Daoy (cell line): Measurements from ENCODE around the gene SAMD9L. TPM values are rescaled to one million over a fixed set of nuclear protein-coding genes. Genes with fewer than 3 reads are reported as not detected.
"Not testable (repeated sequence)": the region's sequence is repeated elsewhere in the genome, so short reads cannot be mapped to it uniquely, and the experiment has no call there.

ENCODE experiments used
- DNase-seq: peaks from one replicate; pipeline ENCODE4 v3.0.0-alpha.2; 2015; ENCODE audit warnings: low read depth
- total RNA-seq: library from RNA; depleted of rRNA; stranded (reverse); fragments of >200 nt; shearing (Covaris generic); gene quantifications from 2 replicates; pipeline ENCODE4 v1.2.3, GENCODE V29; 2014

Gene SAMD9L
- total RNA-seq, 1 experiment from 2014 or later, result 13.5 TPM

DNA sequence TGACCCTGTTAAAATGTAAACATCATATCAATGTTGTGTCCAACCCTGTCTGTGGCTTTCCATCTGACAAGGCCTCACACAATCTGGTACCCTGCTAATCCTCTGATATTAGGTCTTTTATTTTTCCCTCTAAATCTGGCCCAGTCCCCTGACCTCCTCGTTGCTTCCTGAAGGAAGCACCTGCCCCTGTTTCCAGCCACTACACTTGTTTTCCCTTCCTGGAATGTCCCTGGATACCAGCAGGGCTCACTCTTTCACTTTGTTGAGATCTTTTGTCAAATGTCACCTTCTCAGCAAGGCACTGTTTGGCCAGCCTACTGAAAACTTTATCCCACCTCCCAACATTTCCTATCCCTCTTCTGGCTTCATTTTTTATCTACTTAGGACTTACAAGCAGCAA, 2.1 kb downstream of the SAMD9L start:
- no peak for DNase-seq

DNA sequence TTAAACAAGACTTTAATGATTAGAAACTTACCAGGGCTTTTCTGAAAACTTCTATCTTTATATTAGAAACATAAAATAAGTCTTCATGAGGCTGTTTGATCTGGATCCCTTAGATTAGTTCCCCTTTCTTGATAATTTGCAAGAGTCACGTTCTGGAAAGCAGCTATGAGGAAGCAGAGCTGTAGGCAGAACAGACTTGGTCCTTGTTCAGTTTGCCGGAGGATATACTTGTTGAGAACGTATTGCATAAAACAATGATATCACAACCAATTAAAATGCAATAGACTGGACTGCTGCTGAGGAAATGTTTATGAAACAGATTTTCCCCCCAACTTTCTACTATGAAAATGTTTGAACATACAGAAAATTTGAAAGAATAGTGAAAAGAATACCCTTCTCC, 2.8 kb downstream of the SAMD9L start:
- no peak for DNase-seq

DNA sequence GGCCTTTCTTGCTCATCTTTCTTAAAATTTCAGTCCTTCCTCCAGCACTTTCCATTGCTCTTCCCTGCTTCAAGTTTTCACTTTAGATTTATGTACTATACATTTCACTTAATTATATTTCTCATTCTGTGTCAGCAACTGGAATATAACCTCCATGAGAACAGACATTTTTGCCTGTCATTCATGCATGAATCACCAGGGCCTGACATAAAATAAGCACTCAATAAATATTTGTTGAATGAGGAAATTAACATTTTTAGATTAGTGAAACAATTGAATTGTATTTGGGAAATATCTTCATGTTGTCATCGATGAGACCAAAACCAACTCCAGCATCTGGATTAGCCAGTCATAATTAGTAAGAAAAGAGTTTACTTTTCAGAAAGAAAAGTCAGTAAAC, 6.1 kb downstream of the SAMD9L start:
- DNase-seq, result no peak

DNA sequence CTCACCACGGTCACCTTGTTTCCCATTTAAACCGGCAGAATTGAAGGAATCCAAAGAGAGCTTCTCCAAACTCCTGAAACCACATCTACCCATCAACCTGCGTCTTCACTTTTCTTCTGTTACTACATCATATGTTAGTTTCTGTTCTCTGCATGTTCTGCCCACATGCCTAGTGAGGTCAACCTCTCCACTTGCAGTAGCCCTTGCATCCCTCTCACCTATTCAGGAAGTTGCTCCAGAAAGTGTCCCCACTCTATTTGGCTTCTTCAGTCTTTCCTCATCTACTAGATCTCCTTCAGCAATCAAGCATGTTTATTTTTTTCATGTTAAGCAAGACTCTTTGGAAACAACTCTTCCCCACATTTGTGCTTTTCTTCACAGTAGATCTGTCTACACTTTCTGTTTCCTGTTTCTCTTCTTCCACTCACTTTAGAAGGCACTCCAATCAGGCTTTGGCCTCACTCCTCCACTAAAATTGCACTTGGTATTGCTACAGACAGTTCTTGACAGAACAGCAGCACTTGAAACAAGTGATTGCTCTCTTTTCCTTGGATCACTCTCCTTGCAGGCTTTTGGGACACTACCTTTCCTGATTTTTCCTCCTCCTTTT, 7.5 kb downstream of the SAMD9L start:
- no peak for DNase-seq

DNA sequence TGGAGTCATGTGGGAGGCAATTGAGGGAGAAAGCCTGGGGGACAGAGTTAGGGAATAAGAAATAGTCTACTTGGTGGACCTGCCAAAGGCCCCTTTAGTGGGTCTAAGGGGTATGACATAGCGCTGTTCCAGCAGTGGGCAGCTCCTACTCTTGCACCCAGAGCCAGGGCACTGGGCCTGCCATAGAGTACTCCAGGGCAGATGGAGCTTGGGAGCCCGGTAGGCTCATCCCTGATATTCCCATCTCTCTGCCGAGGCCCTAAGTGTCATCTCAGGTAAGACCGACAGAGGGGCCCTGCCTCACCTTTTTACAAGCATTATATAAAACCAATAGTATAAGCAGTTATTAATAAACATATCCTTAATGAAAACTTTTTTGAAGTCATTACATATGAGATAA, 9.6 kb downstream of the SAMD9L start:
- DNase-seq, result no peak

DNA sequence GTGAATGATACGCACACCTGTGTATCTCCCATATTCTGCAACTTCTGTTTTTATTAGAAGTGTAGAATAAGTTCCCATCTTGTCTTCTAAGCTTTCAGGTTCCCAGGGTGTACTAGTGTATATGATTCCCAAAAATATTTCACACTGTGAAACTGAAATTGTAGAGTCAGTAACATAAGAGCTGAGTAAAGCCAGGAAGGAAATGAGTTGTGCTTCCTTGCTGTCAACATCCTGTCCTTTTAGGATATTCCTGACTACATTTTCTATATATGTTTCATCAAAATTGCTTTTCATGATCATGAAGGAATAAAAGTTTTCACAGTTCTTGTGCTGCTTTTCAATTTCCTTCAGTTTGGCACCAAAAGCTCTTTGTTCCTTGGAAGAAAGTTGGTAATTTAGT, 15.2 kb downstream of the SAMD9L start:
- no peak for DNase-seq

DNA sequence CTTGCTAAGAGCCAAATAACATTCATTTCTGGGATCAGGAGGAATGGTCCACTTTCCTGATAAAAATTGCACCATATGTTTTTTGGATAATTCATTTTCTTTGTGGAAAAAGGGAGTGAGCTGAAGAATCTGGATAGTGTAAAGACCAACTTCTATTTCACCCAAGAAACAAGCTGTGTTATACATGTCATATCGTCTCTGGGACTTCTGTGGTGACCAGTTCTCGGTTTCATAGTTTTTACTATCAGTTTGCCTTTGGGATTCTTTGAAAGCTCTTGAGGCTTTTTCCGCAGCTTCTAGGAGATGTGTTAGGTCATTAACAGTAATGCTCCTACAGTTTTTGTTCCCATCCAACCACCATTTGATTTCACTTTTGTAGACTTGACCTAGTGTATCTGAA, 16.0 kb downstream of the SAMD9L start:
- no peak for DNase-seq

DNA sequence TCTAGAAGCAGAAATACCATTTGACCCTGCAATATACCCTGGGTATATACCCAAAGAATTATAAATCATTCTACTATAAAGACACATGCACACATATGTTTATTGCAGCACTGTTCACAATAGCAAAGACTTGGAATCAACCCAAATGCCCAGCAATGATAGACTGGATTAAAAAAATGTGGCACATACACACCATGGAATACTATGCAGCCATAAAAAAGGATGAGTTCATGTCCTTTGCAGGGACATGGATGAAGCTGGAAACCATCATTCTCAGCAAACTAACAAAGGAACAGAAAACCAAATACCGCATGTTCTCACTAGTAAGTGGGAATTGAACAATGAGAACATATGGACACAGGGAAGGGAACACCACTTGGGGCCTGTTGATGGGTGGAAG, 21.2 kb downstream of the SAMD9L start:
- not testable (repeated sequence) for DNase-seq

DNA sequence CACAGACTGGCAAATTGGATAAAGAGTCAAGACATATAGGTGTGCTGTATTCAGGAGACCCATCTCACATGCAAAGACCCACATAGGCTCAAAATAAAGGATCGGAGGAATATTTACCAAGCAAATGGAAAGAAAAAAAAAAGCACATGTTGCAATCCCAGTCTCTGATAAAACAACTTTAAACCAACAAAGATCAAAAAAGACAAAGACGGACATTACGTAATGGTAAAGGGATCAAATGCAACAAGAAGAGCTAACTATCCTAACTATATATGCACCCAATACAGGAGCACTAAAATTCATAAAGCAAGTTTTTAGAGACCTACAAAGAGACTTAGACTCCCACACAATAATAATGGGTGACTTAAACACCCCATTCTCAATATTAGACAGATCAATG, 24.7 kb downstream of the SAMD9L start:
- DNase-seq, result not testable (repeated sequence)

DNA sequence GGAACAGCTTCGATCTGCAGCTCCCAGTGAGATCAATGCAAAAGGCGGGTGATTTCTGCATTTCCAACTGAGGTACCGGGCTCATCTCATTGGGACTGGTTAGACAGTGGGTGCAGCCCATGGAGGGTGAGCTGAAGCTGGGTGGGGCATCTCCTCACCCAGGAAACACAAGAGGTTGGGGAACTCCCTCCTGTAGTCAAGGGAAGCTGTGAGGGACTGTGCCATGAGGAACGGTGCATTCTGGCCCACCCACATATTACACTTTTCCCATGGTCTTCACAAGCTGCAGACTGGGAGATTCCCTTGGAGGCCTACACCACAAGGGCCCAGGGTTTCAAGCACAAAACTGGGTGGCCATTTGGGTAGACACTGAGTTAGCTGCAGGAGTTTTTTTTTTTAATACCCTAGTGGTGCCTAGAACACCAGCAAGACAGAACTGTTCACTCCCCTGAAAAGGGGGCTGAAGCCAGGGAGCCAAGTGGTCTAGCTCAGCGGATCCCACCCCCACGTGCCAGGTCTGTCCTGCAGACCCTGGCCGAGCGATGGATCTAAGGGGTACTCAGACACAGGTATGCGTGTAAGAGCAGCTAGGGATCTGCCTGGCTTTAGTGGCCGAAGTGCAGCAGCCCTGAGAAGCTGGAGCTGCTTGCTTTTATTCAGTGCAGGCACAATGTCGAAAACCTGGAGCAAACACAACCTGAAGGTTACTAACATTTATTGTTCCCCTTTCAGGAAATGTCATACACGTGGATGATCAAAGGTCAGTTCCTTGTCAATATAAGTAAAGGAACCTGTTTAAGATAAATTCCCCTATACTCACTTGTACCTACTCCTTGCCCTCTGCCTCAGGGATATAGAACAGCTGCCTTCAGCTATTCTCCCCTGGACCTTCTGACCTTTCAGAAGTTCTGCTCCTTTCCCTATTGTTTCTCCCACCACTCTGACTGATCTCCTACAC, 27.3 kb downstream of the SAMD9L start:
- DNase-seq, result no peak

DNA sequence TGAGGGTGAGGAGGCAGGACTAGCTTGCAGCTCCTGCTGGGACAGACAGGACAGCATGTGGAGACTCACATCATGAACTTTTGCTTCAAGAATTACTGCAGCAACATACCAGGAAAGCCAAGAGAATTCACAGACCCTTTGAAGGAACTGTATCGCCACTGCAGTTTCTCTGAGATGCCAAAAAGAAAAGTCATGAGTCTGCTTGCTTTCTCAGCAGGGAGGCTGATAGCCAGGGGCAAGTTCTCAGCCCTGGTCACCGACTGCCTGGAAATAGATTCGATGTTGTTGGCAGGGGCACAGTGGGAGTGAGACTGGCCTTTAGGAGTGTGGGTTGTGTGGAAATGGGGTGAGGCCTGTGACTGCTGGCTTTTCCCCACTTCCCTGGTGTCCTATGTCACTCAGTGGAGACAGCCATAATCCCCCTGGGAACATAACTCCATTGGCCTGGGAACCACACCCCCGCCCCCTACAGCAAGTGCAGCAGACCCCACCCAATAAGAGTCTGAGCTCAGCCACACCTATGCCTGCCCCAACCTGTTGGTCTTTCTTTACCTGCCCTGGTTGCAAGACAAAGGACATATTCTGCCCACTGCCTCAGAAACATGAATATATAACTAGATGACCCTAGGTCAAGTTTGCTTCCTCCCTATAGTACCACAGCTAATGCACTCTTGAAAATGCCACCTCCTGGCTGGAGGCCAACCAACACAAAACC, 28.8 kb downstream of the SAMD9L start:
- DNase-seq, result peak; percentile 25

DNA sequence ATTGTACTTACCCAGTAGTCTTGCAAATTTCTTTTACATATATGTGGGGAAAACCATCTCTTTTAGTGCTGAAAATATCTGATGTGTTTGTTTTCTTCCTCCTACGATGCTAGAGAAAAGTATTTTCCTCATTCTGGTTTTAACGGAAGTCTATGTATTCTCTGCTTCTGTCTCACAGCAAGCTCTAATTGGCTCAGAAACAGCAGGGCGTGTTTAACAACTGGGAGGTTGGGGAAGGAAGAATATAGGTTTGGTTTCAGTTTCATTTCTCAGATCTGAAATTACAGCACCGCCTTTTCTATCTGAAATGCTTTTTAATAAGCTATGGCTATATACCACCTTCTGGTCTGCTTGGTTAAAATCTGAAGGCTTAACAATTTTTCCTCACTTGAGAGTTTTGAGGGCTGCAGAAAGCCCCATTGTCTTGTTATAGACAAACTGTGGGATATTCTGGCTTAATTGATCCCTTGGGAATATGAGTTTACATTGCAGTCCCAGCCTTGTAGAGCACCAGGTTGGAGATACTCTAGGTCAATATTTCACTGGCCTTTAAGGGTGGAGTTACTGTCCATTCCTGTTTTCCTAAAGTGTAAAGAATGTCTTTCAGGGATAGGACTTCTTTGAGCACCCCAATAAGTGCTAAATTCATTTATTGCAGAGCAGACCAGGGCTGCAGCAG, 30.2 kb downstream of the SAMD9L start, which contains the start of gene SAMD9:
Gene SAMD9, minus strand, starts transcription at position 128 of the 679 bp plus-strand sequence. CDS start 11,882 bp downstream, outside the sequence.
- DNase-seq, result peak; percentile 85

DNA sequence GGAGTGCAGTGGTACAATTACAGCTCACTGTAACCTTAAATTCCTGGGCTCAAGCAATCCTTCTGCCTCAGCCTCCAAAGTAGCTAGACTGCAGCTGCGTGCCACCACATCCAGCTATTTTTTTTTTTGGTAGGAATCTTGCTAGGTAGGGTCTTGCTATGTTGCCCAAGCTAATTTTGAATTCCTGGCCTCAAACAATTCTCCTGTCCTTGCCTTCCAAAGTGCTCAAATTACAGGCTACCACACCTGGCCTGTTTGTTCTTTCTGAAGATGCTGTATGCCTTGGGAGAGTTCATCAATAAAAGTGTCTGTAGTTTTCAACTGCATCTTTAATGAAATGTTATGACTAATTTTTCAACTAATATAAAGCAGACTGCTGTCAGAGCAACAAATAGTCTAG, 30.9 kb downstream of the SAMD9L start:
- DNase-seq, result peak; percentile 4

DNA sequence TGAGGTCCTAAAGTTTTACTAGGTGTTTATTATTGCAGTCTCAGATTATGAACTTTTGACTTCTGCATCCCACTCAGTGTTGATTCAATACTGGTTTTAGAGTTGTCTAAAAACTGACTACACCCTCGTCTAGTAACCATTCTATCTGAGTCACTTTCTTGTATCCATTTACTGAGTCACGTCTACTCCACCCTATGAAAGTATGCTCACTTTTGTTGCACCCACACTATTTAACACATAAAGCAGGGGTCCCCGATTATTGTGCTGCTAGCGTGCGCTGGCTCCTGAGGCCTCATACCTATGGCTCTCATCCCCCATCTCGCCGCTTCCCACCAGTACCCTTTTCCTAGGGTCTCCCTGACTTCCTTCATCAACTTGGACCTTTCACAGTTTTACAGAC, 32.4 kb downstream of the SAMD9L start:
- peak; percentile 66 for DNase-seq

DNA sequence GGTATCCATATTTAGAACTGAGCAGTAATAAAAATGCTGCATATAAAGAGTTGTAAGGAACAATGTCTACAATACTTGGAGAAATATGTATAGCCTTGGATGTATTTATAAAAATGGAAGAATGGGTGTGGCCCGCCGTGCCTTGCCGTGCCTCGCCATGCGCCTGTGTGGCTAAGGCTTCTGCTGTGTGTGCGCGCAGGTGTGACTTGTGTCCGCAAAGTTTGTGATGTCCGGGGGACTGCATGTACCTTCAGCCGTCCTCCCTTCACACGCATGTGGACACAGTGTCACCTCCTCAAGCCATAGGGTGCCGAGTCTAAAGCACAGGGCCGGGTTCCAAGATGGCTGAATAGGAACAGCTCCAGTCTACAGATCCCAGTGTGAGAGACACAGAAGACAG, 40.2 kb downstream of the SAMD9L start:
- no peak for DNase-seq

DNA sequence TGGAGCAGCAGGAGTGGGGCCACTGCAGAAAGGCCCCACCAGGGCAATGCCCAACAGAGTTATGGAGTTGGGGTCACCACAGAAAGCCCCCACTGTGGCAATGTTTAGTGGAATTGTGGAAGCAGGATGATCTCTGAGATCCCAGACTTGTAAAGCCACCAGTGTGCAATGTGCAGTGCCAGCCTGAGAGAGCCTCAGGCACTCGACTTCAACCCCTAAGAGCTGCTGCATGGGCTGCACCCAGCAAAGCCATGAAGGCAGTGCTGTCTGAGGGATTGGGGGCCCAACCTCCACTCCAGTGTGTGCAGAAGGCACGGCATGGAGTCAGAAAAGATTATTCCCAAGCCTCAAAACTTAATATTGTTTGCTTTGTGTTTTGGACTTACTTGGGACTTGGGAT, 50.8 kb downstream of the SAMD9L start:
- no peak for DNase-seq

DNA sequence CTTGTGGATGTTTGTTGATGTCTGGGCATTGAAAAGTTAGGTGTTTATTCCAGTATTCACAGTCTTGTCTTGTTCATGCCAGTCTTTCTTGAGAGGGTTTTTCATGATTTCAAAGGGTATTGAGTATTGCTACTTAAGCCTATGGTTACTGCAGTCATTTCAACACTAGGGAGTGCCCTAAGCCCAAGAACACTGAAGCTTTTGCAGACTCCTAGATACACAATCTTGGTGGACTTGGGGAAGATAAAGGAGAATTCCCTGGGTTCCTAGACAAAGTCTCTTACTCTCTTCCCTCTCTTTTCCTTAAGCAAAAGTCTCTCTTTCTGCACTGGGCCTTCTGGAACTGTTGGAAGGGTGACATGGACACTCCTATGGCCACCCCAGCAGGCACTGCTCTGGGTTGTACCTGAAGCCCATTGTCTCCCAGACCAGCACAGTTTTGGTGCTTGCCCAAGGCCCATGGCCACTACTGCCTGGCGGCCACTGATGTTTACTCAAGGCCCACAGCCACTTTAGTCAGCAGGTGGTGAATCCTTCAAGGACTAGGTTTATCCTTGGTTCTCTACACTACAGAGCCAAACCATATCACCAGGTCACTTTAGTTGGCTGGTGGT, 55.3 kb downstream of the SAMD9L start:
- peak; percentile 11 for DNase-seq
